Measurements from ENCODE around the gene KLHL13.

DNA sequence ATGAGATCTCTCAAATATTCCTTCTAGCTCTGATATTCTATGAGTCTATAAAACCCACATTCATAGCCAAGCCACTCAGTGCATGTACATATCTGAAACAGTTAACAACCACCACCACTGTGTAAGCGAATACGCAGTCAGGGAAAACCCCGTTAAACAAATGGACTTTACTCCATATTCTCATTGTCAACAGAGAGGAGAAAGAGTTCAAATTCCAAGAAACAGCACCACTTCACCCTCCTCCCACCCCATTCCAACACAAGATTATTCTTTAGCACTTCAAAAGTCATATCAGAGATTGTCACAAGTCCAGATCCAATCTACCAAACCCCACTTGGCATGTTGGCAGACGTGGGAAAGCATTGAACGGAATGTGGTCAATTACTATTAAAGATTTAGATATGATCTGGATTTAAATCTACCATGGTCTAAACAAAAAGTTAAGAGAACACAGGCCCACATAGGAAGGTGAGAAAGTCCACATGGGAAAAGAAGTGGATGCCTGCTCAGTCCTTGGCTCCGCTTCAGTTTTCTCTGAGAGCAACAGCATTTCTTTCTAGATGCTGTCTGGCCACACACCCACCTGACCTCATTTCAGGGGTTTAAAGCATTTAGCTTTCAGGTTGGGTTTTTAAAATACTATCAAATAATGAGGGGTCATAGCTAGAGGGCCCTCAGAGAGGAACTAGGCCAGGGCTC lies 39.8 kb upstream of the KLHL13 start:
- TF ChIP-seq, protein P1, sequence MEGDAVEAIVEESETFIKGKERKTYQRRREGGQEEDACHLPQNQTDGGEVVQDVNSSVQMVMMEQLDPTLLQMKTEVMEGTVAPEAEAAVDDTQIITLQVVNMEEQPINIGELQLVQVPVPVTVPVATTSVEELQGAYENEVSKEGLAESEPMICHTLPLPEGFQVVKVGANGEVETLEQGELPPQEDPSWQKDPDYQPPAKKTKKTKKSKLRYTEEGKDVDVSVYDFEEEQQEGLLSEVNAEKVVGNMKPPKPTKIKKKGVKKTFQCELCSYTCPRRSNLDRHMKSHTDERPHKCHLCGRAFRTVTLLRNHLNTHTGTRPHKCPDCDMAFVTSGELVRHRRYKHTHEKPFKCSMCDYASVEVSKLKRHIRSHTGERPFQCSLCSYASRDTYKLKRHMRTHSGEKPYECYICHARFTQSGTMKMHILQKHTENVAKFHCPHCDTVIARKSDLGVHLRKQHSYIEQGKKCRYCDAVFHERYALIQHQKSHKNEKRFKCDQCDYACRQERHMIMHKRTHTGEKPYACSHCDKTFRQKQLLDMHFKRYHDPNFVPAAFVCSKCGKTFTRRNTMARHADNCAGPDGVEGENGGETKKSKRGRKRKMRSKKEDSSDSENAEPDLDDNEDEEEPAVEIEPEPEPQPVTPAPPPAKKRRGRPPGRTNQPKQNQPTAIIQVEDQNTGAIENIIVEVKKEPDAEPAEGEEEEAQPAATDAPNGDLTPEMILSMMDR (optimal IDR thresholded peaks at IDR 0.05 in 1 of 3, IDR thresholded peaks at IDR 0.05 in 1 of 3, conservative IDR thresholded peaks at IDR 0.05 in 1 of 3; ENCODE audit: extremely low read depth in 1 of 3, insufficient read depth in 2 of 3, low read length in 3 of 3), result no peak
- no peak for TF ChIP-seq EZH2 (IDR thresholded peaks at IDR 0.05; ENCODE audit: low read length)
